ENCODE measurements around the gene TAC1. TPM values are rescaled to one million over a fixed set of nuclear protein-coding genes. Genes with fewer than 3 reads are reported as not detected.

The TAC1 gene
- total RNA-seq, 1 donor from 2014 or later: not detected

Other genes with a start within 250 kb of the TAC1 start
- 23.4 and 34.8 TPM in 2 replicates for gene ASNS, start 140.3 kb downstream of the TAC1 start, total RNA-seq